ENCODE results near the gene PARD3. TPM values are rescaled to one million over a fixed set of nuclear protein-coding genes. Genes with fewer than 3 reads are reported as not detected.

PARD3 gene
- total RNA-seq (2021) (57.4 and 61.9 TPM in 2 replicates), Bru-seq, nascent RNA (percentile 88 among the genes with signal in this experiment), BruChase-seq, experiment 1, labeled RNA remaining after a 2-hour chase (percentile 81 among the genes with signal in this experiment), BruChase-seq, experiment 2, labeled RNA remaining after a 6-hour chase (percentile 68 among the genes with signal in this experiment)
- long read RNA-seq, full-length matches to known transcripts, result 13 of 76 reads
- long read RNA-seq, partial matches to known transcripts, result 7 of 76 reads
- long read RNA-seq, other reads (novel, unspliced or antisense), result 56 of 76 reads

DNA sequence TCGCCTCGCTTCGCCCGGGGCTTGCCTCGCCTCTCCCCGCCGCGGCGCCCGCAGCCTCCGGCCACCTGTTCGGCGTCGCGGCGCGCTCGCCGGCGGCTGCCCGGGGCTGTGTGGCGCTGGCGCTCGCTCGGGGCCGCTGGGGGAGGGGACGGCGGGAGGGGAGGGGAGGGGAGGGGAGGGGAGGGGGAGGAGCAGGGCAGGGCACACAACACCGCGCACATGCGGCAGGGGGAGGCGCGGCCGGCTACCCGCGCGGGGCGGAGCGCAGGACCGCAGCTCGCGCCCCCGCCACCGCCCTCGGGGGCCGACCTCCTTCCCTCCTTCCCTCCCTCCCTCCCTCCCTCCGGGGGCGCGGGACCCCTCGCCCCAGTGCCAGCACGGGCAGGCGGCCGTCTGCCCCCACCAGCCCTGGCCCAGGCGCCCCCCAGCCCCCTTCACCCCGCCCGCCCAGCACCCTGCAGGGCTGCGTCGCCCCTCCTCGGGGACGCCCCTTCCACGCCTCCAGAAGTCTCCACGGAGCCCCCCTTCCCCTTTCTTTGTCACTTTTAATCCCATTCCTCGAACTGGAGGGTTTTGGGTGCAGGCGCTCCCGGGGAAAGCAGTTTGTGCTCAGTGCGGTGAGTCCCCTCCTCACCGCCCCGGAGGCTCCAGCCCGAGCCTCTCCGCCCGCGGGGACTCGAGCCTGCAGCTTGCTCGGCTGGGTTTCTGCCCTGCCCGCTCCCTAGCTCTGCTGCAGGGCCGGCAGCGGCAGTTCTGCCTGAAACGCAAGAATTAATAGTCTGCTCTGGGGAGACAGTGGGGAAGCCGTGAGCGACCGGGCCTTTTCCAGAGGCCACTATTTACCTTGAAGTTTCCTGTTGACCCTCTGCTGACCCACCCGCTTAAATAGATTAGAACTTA lies at the start of gene PARD3:
PARD3 (minus strand) TSS at position 112 of the 900 bp plus-strand sequence. CDS start 301 bp downstream, outside the sequence.
- intact Hi-C loops (cut with micrococcal nuclease; ENCODE audit: unreplicated experiment), result loop anchor here (1.0 to 5.0 kb wide), 4 partner anchors 73 to 160 kb away; no protein-coding TSS in a partner anchor
- ChIA-PET POLR2A (ENCODE audit: unreplicated experiment) (interaction anchor here (0.6 kb wide), 1 partner anchor 14 kb away, joined by 9 read pairs; no protein-coding TSS in a partner anchor), CTCF (interaction anchor here (0.5 kb wide), 1 partner anchor 9 kb away, joined by 3 read pairs; no protein-coding TSS in a partner anchor)
- no TSS peak for BruUV-seq (replicated peaks)
- no peaks in the 10 kb centered on the region for H3K9me2 ChIP-seq (ENCODE audit: insufficient read depth)
- no peaks in the 10 kb centered on the region for H3K27me3 ChIP-seq (ENCODE audit: insufficient read depth, low read depth)
- H3K79me2 ChIP-seq (ENCODE audit: low read depth), result peaks cover 39% of the 10 kb centered on the region
- TF ChIP-seq, protein P1, sequence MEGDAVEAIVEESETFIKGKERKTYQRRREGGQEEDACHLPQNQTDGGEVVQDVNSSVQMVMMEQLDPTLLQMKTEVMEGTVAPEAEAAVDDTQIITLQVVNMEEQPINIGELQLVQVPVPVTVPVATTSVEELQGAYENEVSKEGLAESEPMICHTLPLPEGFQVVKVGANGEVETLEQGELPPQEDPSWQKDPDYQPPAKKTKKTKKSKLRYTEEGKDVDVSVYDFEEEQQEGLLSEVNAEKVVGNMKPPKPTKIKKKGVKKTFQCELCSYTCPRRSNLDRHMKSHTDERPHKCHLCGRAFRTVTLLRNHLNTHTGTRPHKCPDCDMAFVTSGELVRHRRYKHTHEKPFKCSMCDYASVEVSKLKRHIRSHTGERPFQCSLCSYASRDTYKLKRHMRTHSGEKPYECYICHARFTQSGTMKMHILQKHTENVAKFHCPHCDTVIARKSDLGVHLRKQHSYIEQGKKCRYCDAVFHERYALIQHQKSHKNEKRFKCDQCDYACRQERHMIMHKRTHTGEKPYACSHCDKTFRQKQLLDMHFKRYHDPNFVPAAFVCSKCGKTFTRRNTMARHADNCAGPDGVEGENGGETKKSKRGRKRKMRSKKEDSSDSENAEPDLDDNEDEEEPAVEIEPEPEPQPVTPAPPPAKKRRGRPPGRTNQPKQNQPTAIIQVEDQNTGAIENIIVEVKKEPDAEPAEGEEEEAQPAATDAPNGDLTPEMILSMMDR (conservative IDR thresholded peaks at IDR 0.05), result no peak
- no peak for TF ChIP-seq EZH2 (IDR thresholded peaks at IDR 0.05; ENCODE audit: low read depth)
- H2AFZ ChIP-seq, result peak within 1 kb of the TSS; percentile 73
- no peaks in the 10 kb centered on the region for H3K9me3 ChIP-seq (ENCODE audit: insufficient read depth, low read depth)
- H4K20me1 ChIP-seq (ENCODE audit: insufficient read depth), result peaks cover 22% of the 10 kb centered on the region
- no peaks in the 10 kb centered on the region; the same call in 1 of the 2 replicates for H3F3A ChIP-seq (ENCODE audit: insufficient read depth, low read depth)
- no peak within 1 kb of the TSS for H3K27ac ChIP-seq
- H3K36me3 ChIP-seq (ENCODE audit: low read depth), result no peaks in the 10 kb centered on the region
- peak in 1 of 2 experiments; percentile 64 for DNase-seq
- peak within 1 kb of the TSS; percentile 97 for H3K4me2 ChIP-seq
- peak within 1 kb of the TSS; percentile 63 for H3K4me3 ChIP-seq
- H3K4me1 ChIP-seq (replicated peaks; ENCODE audit: insufficient read depth), result peaks cover 25% of the 10 kb centered on the region

GRCh38 chr10:34864149-34865067 lies 49.3 kb upstream of the PARD3 start:
- no TSS peak for BruUV-seq (replicated peaks)
- Histone ChIP-seq H3K36me3 (ENCODE audit: low read depth) (no peaks in the 10 kb centered on the region), H3K4me3 (no peak overlapping the region), H3K27me3 (ENCODE audit: insufficient read depth, low read depth) (no peaks in the 10 kb centered on the region), H2AFZ (no peak overlapping the region), H3K27ac (no peak overlapping the region), H3K4me2 (no peak overlapping the region), H3K4me1 (replicated peaks; ENCODE audit: insufficient read depth) (no peaks in the 10 kb centered on the region), H3K9me2 (ENCODE audit: insufficient read depth) (no peaks in the 10 kb centered on the region), H3K9me3 (ENCODE audit: insufficient read depth, low read depth) (no peaks in the 10 kb centered on the region), H4K20me1 (ENCODE audit: insufficient read depth) (no peaks in the 10 kb centered on the region), H3F3A (ENCODE audit: insufficient read depth, low read depth) (no peaks in the 10 kb centered on the region), H3K79me2 (ENCODE audit: low read depth) (no peaks in the 10 kb centered on the region)
- ChIA-PET POLR2A (ENCODE audit: unreplicated experiment) (interaction anchor here (0.7 kb wide), 1 partner anchor 191 kb away, joined by 3 read pairs; no protein-coding TSS in a partner anchor), CTCF (no interaction called here)
- intact Hi-C loops (cut with micrococcal nuclease; ENCODE audit: unreplicated experiment), result no loop called here
- DNase-seq, result no peak
- TF ChIP-seq, protein P1 (conservative IDR thresholded peaks at IDR 0.05), result no peak
- no peak for TF ChIP-seq EZH2 (IDR thresholded peaks at IDR 0.05; ENCODE audit: low read depth)

GRCh38 chr10:34862892-34863291 lies 47.8 kb upstream of the PARD3 start:
- no peak overlapping the region for H3K4me3 ChIP-seq
- BruUV-seq (replicated peaks), result no TSS peak
- POLR2A ChIA-PET (ENCODE audit: unreplicated experiment), result no interaction called here
- H3K9me3 ChIP-seq (ENCODE audit: insufficient read depth, low read depth), result no peaks in the 10 kb centered on the region
- intact Hi-C loops (cut with micrococcal nuclease; ENCODE audit: unreplicated experiment), result no loop called here
- no peak for DNase-seq
- H3K36me3 ChIP-seq (ENCODE audit: low read depth), result no peaks in the 10 kb centered on the region
- H3K27me3 ChIP-seq (ENCODE audit: insufficient read depth, low read depth), result no peaks in the 10 kb centered on the region
- H3K9me2 ChIP-seq (ENCODE audit: insufficient read depth), result no peaks in the 10 kb centered on the region
- TF ChIP-seq EZH2 (IDR thresholded peaks at IDR 0.05; ENCODE audit: low read depth), result no peak
- TF ChIP-seq, protein P1 (conservative IDR thresholded peaks at IDR 0.05), result no peak
- no peak overlapping the region for H3K4me2 ChIP-seq
- H4K20me1 ChIP-seq (ENCODE audit: insufficient read depth), result no peaks in the 10 kb centered on the region
- CTCF ChIA-PET, result no interaction called here
- H3F3A ChIP-seq (ENCODE audit: insufficient read depth, low read depth), result no peaks in the 10 kb centered on the region
- H3K79me2 ChIP-seq (ENCODE audit: low read depth), result no peaks in the 10 kb centered on the region
- H2AFZ ChIP-seq, result no peak overlapping the region
- H3K27ac ChIP-seq, result no peak overlapping the region
- no peaks in the 10 kb centered on the region for H3K4me1 ChIP-seq (replicated peaks; ENCODE audit: insufficient read depth)
